Measurements from ENCODE around the gene ZNF75A.

The ZNF75A gene

GRCh38 chr16:3311496-3311895 lies 6.2 kb downstream of the ZNF75A start:
- no peak for TF ChIP-seq EZH2phosphoT487 (IDR thresholded peaks at IDR 0.05; ENCODE audit: low read depth)
- TF ChIP-seq, protein P1, sequence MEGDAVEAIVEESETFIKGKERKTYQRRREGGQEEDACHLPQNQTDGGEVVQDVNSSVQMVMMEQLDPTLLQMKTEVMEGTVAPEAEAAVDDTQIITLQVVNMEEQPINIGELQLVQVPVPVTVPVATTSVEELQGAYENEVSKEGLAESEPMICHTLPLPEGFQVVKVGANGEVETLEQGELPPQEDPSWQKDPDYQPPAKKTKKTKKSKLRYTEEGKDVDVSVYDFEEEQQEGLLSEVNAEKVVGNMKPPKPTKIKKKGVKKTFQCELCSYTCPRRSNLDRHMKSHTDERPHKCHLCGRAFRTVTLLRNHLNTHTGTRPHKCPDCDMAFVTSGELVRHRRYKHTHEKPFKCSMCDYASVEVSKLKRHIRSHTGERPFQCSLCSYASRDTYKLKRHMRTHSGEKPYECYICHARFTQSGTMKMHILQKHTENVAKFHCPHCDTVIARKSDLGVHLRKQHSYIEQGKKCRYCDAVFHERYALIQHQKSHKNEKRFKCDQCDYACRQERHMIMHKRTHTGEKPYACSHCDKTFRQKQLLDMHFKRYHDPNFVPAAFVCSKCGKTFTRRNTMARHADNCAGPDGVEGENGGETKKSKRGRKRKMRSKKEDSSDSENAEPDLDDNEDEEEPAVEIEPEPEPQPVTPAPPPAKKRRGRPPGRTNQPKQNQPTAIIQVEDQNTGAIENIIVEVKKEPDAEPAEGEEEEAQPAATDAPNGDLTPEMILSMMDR (IDR thresholded peaks at IDR 0.05; ENCODE audit: low read depth, low read length), result no peak
- Histone ChIP-seq H3K79me2 (ENCODE audit: low read length) (no peaks in the 10 kb centered on the region), H4K20me1 (ENCODE audit: insufficient read depth, low read length) (no peaks in the 10 kb centered on the region), H3K9ac (ENCODE audit: low read length) (no peak overlapping the region), H3K4me1 (ENCODE audit: low read length) (no peaks in the 10 kb centered on the region), H3K36me3 (replicated peaks; ENCODE audit: low read depth, low read length) (peaks cover 25% of the 10 kb centered on the region), H3K9me3 (ENCODE audit: insufficient read depth, low read length) (peaks cover 12% of the 10 kb centered on the region; the same call in 1 of the 2 replicates), H3K4me2 (ENCODE audit: low read length) (no peak overlapping the region), H3K27ac (ENCODE audit: low read length) (no peak overlapping the region), H2AFZ (ENCODE audit: low read depth, low read length) (no peak overlapping the region), H3K4me3 (ENCODE audit: low read length) (no peak overlapping the region), H3K27me3 (ENCODE audit: low read depth, low read length) (no peaks in the 10 kb centered on the region)

GRCh38 chr16:3317315-3317999 lies 12.2 kb downstream of the ZNF75A start:
- H3K9me3 ChIP-seq (ENCODE audit: insufficient read depth, low read length), result peaks cover 26% of the 10 kb centered on the region; the same call in 1 of the 2 replicates
- H2AFZ ChIP-seq (ENCODE audit: low read depth, low read length), result no peak overlapping the region
- TF ChIP-seq EZH2phosphoT487 (IDR thresholded peaks at IDR 0.05; ENCODE audit: low read depth), result no peak
- TF ChIP-seq, protein P1 (IDR thresholded peaks at IDR 0.05; ENCODE audit: low read depth, low read length), result no peak
- H3K27me3 ChIP-seq (ENCODE audit: low read depth, low read length), result no peaks in the 10 kb centered on the region
- H3K9ac ChIP-seq (ENCODE audit: low read length), result no peak overlapping the region
- peaks cover 34% of the 10 kb centered on the region for H3K36me3 ChIP-seq (replicated peaks; ENCODE audit: low read depth, low read length)
- no peak overlapping the region for H3K27ac ChIP-seq (ENCODE audit: low read length)
- no peaks in the 10 kb centered on the region for H3K4me1 ChIP-seq (ENCODE audit: low read length)
- no peaks in the 10 kb centered on the region for H3K79me2 ChIP-seq (ENCODE audit: low read length)
- H3K4me3 ChIP-seq (ENCODE audit: low read length), result no peak overlapping the region
- H4K20me1 ChIP-seq (ENCODE audit: insufficient read depth, low read length), result no peaks in the 10 kb centered on the region
- H3K4me2 ChIP-seq (ENCODE audit: low read length), result no peak overlapping the region

DNA sequence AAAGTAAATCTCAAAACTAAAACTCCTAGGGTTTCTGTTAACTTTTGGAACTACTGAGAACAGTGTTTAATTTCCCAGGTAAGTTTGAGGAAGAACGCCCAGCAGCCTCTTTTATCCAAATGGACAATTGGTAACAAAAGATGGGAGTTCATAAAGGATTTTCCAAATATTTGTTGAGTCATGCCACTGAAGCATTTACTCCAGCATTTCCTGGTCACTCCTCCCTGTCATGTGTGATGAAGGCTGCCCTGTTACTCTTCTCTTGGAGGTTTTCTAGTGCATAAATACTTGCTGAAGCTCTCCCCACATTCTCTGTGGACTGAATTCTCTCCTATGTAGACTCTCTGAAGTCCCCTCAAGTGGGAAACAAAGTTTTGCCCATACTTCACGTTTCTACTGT lies 16.5 kb downstream of the ZNF75A start:
- Histone ChIP-seq H3K36me3 (replicated peaks; ENCODE audit: low read depth, low read length) (peaks cover 18% of the 10 kb centered on the region), H3K4me2 (ENCODE audit: low read length) (no peak overlapping the region), H3K4me3 (ENCODE audit: low read length) (no peak overlapping the region), H3K27me3 (ENCODE audit: low read depth, low read length) (no peaks in the 10 kb centered on the region), H3K9ac (ENCODE audit: low read length) (no peak overlapping the region), H3K4me1 (ENCODE audit: low read length) (no peaks in the 10 kb centered on the region), H3K27ac (ENCODE audit: low read length) (no peak overlapping the region), H4K20me1 (ENCODE audit: insufficient read depth, low read length) (no peaks in the 10 kb centered on the region), H3K9me3 (ENCODE audit: insufficient read depth, low read length) (peaks cover 14% of the 10 kb centered on the region; the same call in 1 of the 2 replicates), H2AFZ (ENCODE audit: low read depth, low read length) (no peak overlapping the region), H3K79me2 (ENCODE audit: low read length) (no peaks in the 10 kb centered on the region)
- TF ChIP-seq, protein P1 (IDR thresholded peaks at IDR 0.05; ENCODE audit: low read depth, low read length), result no peak
- no peak for TF ChIP-seq EZH2phosphoT487 (IDR thresholded peaks at IDR 0.05; ENCODE audit: low read depth)

DNA sequence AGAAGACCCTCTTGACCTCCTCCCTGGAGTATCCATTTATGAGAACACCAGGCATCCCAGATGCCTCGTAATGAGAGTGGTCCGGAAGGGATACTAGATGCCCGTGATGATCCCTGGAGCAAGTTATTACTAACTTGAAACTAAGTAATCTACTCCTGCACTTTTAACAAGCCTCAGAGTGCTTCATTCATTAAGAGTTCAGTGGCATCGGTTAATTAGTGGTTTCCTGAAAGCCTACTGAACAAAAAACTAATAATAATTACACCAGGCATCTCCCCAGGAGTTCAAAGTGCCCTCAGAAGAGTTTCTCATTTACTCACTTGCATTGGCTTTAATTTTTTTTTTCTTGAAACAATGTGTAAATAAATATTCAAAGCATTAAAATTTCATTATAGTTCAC lies 22.2 kb downstream of the ZNF75A start:
- H3K36me3 ChIP-seq (replicated peaks; ENCODE audit: low read depth, low read length), result no peaks in the 10 kb centered on the region
- TF ChIP-seq, protein P1 (IDR thresholded peaks at IDR 0.05; ENCODE audit: low read depth, low read length), result no peak
- TF ChIP-seq EZH2phosphoT487 (IDR thresholded peaks at IDR 0.05; ENCODE audit: low read depth), result no peak
- no peaks in the 10 kb centered on the region for H3K79me2 ChIP-seq (ENCODE audit: low read length)
- H4K20me1 ChIP-seq (ENCODE audit: insufficient read depth, low read length), result no peaks in the 10 kb centered on the region
- H3K27me3 ChIP-seq (ENCODE audit: low read depth, low read length), result no peaks in the 10 kb centered on the region
- H3K9me3 ChIP-seq (ENCODE audit: insufficient read depth, low read length), result no peaks in the 10 kb centered on the region
- H3K9ac ChIP-seq (ENCODE audit: low read length), result no peak overlapping the region
- H3K4me3 ChIP-seq (ENCODE audit: low read length), result no peak overlapping the region
- H2AFZ ChIP-seq (ENCODE audit: low read depth, low read length), result no peak overlapping the region
- H3K4me1 ChIP-seq (ENCODE audit: low read length), result no peaks in the 10 kb centered on the region
- H3K27ac ChIP-seq (ENCODE audit: low read length), result no peak overlapping the region
- H3K4me2 ChIP-seq (ENCODE audit: low read length), result no peak overlapping the region
